Panc1 (cell line): Measurements from ENCODE around the gene NELFB. TPM values are rescaled to one million over a fixed set of nuclear protein-coding genes. Genes with fewer than 3 reads are reported as not detected.

Experiments used
- ATAC-seq: fragments of 200-7000 bp; cut with Tn5 transposase; 2 replicates; pipeline ENCODE4 v1.9.1; 2020; ENCODE audit warnings: mild to moderate bottlenecking, moderate library complexity
- BruUV-seq: library from RNA; stranded (reverse); fragments of 400-500 nt; replicated peaks from 2 replicates; lab custom pipeline; 2021; lab: Mats Ljungman, UMichigan
- CTCF ChIA-PET: fragments of 300-600 bp; sonication (Branson Sonifier 250); formaldehyde crosslinking; loops from one replicate; lab custom pipeline; 2022; ENCODE audit warnings: antibody characterized with exemption; lab: Charles Lee
- POLR2A ChIA-PET: fragments of 300-600 bp; sonication (Branson Sonifier 250); formaldehyde crosslinking; loops from one replicate; lab custom pipeline; 2022; ENCODE audit warnings: antibody characterized with exemption; lab: Charles Lee
- DNase-seq: peaks from one replicate; pipeline ENCODE4 v3.0.0-alpha.2; 2010; ENCODE audit warnings: low read depth, low spot score
- H3K27ac ChIP-seq: 2 replicates; pipeline ENCODE4 v1.5.1; 2011; ENCODE audit warnings: mild to moderate bottlenecking, low read length, inconsistent platforms
- H3K27me3 ChIP-seq: fragments of 200-500 bp; sonication (Bioruptor generic); 2 replicates; pipeline ENCODE4 v1.6.0; 2014; ENCODE audit warnings: low read length, inconsistent platforms; ENCODE audit not compliant: control insufficient read depth, insufficient read depth
- H3K36me3 ChIP-seq: fragments of 200-500 bp; sonication (Bioruptor generic); 2 replicates; pipeline ENCODE4 v1.5.1; 2014; ENCODE audit warnings: inconsistent platforms, mild to moderate bottlenecking, low read length, moderate library complexity; ENCODE audit not compliant: control insufficient read depth, insufficient read depth
- H3K4me1 ChIP-seq: 2 replicates; pipeline ENCODE4 v1.5.1; 2011; ENCODE audit warnings: inconsistent platforms, mild to moderate bottlenecking, low read length, moderate library complexity; ENCODE audit not compliant: control insufficient read depth, insufficient read depth
- H3K4me3 ChIP-seq, 2 experiments: 2 replicates each; pipeline ENCODE4 v1.5.1; 2011 to 2012; ENCODE audit warnings: low read depth in 2 of 2, low read length in 2 of 2, mild to moderate bottlenecking in 2 of 2, inconsistent platforms in 1 of 2, moderate library complexity in 1 of 2
- H3K9me3 ChIP-seq: fragments of 200-500 bp; sonication (Bioruptor generic); 2 replicates; pipeline ENCODE4 v1.5.1; 2014; ENCODE audit warnings: low read depth, mild to moderate bottlenecking, inconsistent platforms, low read length, moderate library complexity; ENCODE audit not compliant: control insufficient read depth, insufficient read depth
- CTCF ChIP-seq: fragments of 450-650 bp; IDR thresholded peaks from 2 replicates; pipeline ENCODE4 v1.5.1; 2017; ENCODE audit warnings: mild to moderate bottlenecking
- POLR2AphosphoS5 ChIP-seq: IDR thresholded peaks from 2 replicates; pipeline ENCODE4 v1.6.1; 2012; ENCODE audit warnings: mild to moderate bottlenecking, low read depth, low read length, moderate library complexity
- REST ChIP-seq, 2 experiments: IDR thresholded peaks; 2 replicates each; pipeline ENCODE4 v1.6.1; 2011 to 2012; ENCODE audit warnings: low read depth in 2 of 2, control low read depth in 1 of 2, low read length in 1 of 2, mild to moderate bottlenecking in 1 of 2, moderate library complexity in 1 of 2; ENCODE audit not compliant: insufficient read depth in 1 of 2
- SIN3A ChIP-seq: IDR thresholded peaks from 2 replicates; pipeline ENCODE4 v1.6.1; 2012; ENCODE audit warnings: low read depth, mild to moderate bottlenecking, low read length, moderate library complexity, borderline replicate concordance; ENCODE audit not compliant: insufficient read depth
- TCF7L2 ChIP-seq: IDR thresholded peaks from 2 replicates; pipeline ENCODE4 v1.6.1; 2011; ENCODE audit warnings: mild to moderate bottlenecking, low read depth, low read length, inconsistent platforms
- in situ Hi-C: cut with HindIII; loops from 2 replicates; pipeline ENCODE4 v1.10.0; 2016; ENCODE audit warnings: low sequenced_read_pairs, low pct_unique_long_range_greater_than_20kb
- intact Hi-C: fragments of 100-400 bp; cut with micrococcal nuclease; formaldehyde crosslinking; loops from one replicate; pipeline ENCODE4 v1.10.0; 2022; ENCODE audit not compliant: unreplicated experiment
- total RNA-seq: library from RNA; stranded (reverse); gene quantifications from one replicate; pipeline ENCODE4 v1.2.1, GENCODE V29; 2021; ENCODE audit not compliant: unreplicated experiment

Gene NELFB
- total RNA-seq, 1 experiment from 2014 or later: 62.4 TPM

GRCh38 chr9:137251194-137251461, 4.0 kb upstream of the NELFB start, which contains the start of gene STPG3:
TSS of gene STPG3 (plus strand) at chr9:137251286. CDS start at chr9:137251287, 1 bp downstream.
- Histone ChIP-seq H3K4me1 (peaks cover 11% of the 10 kb centered on the region), H3K36me3 (no peaks in the 10 kb centered on the region; the same call in 1 of the 2 replicates), H3K27me3 (no peaks in the 10 kb centered on the region), H3K27ac (no peak within 1 kb of the TSS), H3K4me3 (no peak within 1 kb of the TSS), H3K9me3 (no peaks in the 10 kb centered on the region)
- intact Hi-C loops (no loop called here), in situ Hi-C loops (no loop called here)
- no peak for ATAC-seq
- ChIA-PET POLR2A (no interaction called here), CTCF (interaction anchor here (1.0 kb wide), 1 partner anchor 15 kb away, joined by 3 read pairs; no protein-coding TSS in a partner anchor)
- no peak for DNase-seq
- BruUV-seq: no TSS peak
- TF ChIP-seq POLR2AphosphoS5: no peak
- TF ChIP-seq SIN3A: no peak
- TF ChIP-seq CTCF: no peak
- no peak for TF ChIP-seq TCF7L2
- TF ChIP-seq REST (IDR thresholded peaks at IDR 0.05; ENCODE audit: insufficient read depth in 1 of 2, low read depth in 2 of 2, low read length in 1 of 2): no peak

- ChIA-PET POLR2A (no interaction called here), CTCF (interaction anchor here (1.0 kb wide), 1 partner anchor 15 kb away, joined by 3 read pairs; no protein-coding TSS in a partner anchor)
- in situ Hi-C loops (no loop called here), intact Hi-C loops (no loop called here)
- TF ChIP-seq CTCF (no peak), SIN3A (no peak), REST (IDR thresholded peaks at IDR 0.05; ENCODE audit: insufficient read depth in 1 of 2, low read depth in 2 of 2, low read length in 1 of 2) (no peak), TCF7L2 (no peak), POLR2AphosphoS5 (no peak)
- ATAC-seq: no peak
- no peaks in the 10 kb centered on the region; the same call in 1 of the 2 replicates for H3K36me3 ChIP-seq
- peaks cover 16% of the 10 kb centered on the region for H3K4me1 ChIP-seq
- DNase-seq: no peak
- no peaks in the 10 kb centered on the region for H3K9me3 ChIP-seq
- no peaks in the 10 kb centered on the region for H3K27me3 ChIP-seq
- no peak overlapping the region for H3K27ac ChIP-seq
- no peak overlapping the region for H3K4me3 ChIP-seq
- no TSS peak for BruUV-seq
These were observed 3.4 kb upstream of the NELFB start for GRCh38 chr9:137251490-137252268.
